ENCODE results near the gene TGM2.

GRCh38 chr20:38144598-38144973 lies 20.5 kb downstream of the TGM2 start:
- no peak for TF ChIP-seq POLR2A (IDR thresholded peaks at IDR 0.05; ENCODE audit: low read depth, low read length)
- no peak for TF ChIP-seq POLR2AphosphoS5 (IDR thresholded peaks at IDR 0.05; ENCODE audit: low read depth, low read length)
